Upper lobe of left lung (tissue), 6 donors: Measurements from ENCODE around the gene CALN1. TPM values are rescaled to one million over a fixed set of nuclear protein-coding genes. Genes with fewer than 3 reads are reported as not detected.

ENCODE experiments used
- ATAC-seq, 2 donors: fragments of 200-7000 bp; cut with Tn5 transposase; one replicate each; pipeline ENCODE4 v1.9.1; 2022; ENCODE audit warnings: mild to moderate bottlenecking in 2 of 2, moderate library complexity in 2 of 2; ENCODE audit not compliant: low FRiP score in 2 of 2
- DNase-seq, 2 donors: peaks; one replicate each; pipeline ENCODE4 v3.0.0-alpha.2; 2019 to 2020
- H3K27ac ChIP-seq, 4 donors: fragments of 200-600 bp; sonication (generic); one replicate each; pipeline ENCODE4 v1.5.1; 2016 to 2019
- H3K27me3 ChIP-seq, 4 donors: fragments of 200-600 bp; sonication (generic); one replicate each; pipeline ENCODE4 v1.5.1; 2017 to 2019
- H3K36me3 ChIP-seq, 4 donors: fragments of 200-600 bp; sonication (generic); one replicate each; pipeline ENCODE4 v1.5.1; 2016 to 2019
- H3K4me1 ChIP-seq, 4 donors: fragments of 200-600 bp; sonication (generic); one replicate each; pipeline ENCODE4 v1.5.1; 2018 to 2019
- H3K4me3 ChIP-seq, 4 donors: fragments of 200-600 bp; sonication (generic); one replicate each; pipeline ENCODE4 v1.5.1; 2017 to 2019; ENCODE audit warnings: mild to moderate bottlenecking in 2 of 4, moderate library complexity in 1 of 4
- H3K9me3 ChIP-seq, 4 donors: fragments of 200-600 bp; sonication (generic); one replicate each; pipeline ENCODE4 v1.5.1; 2018 to 2019
- EP300 ChIP-seq, 4 donors: sonication (generic); formaldehyde crosslinking; IDR thresholded peaks; one replicate each; pipeline ENCODE4 v1.5.1; 2017; ENCODE audit warnings: antibody characterized with exemption in 4 of 4, control low read depth in 2 of 4
- POLR2A ChIP-seq, 4 donors: fragments of 450-650 bp; IDR thresholded peaks; one replicate each; pipeline ENCODE4 v1.5.1; 2016 to 2017; ENCODE audit warnings: antibody characterized with exemption in 4 of 4, mild to moderate bottlenecking in 2 of 4
- POLR2AphosphoS5 ChIP-seq, 2 donors: sonication (generic); formaldehyde crosslinking; IDR thresholded peaks; one replicate each; pipeline ENCODE4 v1.5.1; 2017; ENCODE audit warnings: antibody characterized with exemption in 2 of 2
- WGBS, 2 donors: methylation state at CpG; one replicate each; pipeline ENCODE4 v1.1.5; 2017 to 2018; 5-methylcytosine and 5-hydroxymethylcytosine counted together
- total RNA-seq, 6 donors: library from RNA; depleted of rRNA in 4 of 6; stranded (reverse); fragments of >200 nt in 4 of 6; gene quantifications; one replicate each; pipeline versions ENCODE4 v1.1.0 to v1.2.1, GENCODE V29; 2016 to 2021
- TF ChIP-seq, protein P1 (sequence below), 6 experiments: fragments of 450-650 bp in 4 of 6; fragments of 200-600 bp in 2 of 6; sonication (generic) in 2 of 6; IDR thresholded peaks; one replicate each; pipeline ENCODE4 v1.5.1; 2016 to 2019; ENCODE audit warnings: antibody characterized with exemption in 6 of 6
- donor health status: DM: no; HTN: no; CAD: no; lungs with moderate emphysema.
- donor health status: DM: no; HTN: yes; CAD: no; lungs with severe emphysema.

CALN1 gene
- total RNA-seq, 6 donors from 2014 or later, result 0.24 to 0.46 TPM; not detected in 4

- no peaks in the 10 kb centered on the region for H3K4me1 ChIP-seq
- no peaks in the 10 kb centered on the region for H3K36me3 ChIP-seq
- ATAC-seq, result no peak
- TF ChIP-seq POLR2A (IDR thresholded peaks at IDR 0.05) (no peak), POLR2AphosphoS5 (IDR thresholded peaks at IDR 0.05) (no peak), EP300 (IDR thresholded peaks at IDR 0.05) (no peak)
- TF ChIP-seq, protein P1, sequence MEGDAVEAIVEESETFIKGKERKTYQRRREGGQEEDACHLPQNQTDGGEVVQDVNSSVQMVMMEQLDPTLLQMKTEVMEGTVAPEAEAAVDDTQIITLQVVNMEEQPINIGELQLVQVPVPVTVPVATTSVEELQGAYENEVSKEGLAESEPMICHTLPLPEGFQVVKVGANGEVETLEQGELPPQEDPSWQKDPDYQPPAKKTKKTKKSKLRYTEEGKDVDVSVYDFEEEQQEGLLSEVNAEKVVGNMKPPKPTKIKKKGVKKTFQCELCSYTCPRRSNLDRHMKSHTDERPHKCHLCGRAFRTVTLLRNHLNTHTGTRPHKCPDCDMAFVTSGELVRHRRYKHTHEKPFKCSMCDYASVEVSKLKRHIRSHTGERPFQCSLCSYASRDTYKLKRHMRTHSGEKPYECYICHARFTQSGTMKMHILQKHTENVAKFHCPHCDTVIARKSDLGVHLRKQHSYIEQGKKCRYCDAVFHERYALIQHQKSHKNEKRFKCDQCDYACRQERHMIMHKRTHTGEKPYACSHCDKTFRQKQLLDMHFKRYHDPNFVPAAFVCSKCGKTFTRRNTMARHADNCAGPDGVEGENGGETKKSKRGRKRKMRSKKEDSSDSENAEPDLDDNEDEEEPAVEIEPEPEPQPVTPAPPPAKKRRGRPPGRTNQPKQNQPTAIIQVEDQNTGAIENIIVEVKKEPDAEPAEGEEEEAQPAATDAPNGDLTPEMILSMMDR (IDR thresholded peaks at IDR 0.05), result no peak
- no peak overlapping the region for H3K27ac ChIP-seq
- H3K9me3 ChIP-seq, result no peaks in the 10 kb centered on the region
- no peaks in the 10 kb centered on the region for H3K27me3 ChIP-seq
- DNase-seq, result no peak
- WGBS, 2 donors, result 84 to 95% methylated on average over 8 of the region's 8 CpGs
- no peak overlapping the region for H3K4me3 ChIP-seq
Measured at GRCh38 chr7:71777278-71777677, 634.9 kb downstream of the CALN1 start.

- Histone ChIP-seq H3K4me3 (no peak overlapping the region), H3K4me1 (no peaks in the 10 kb centered on the region), H3K27ac (no peak overlapping the region), H3K27me3 (no peaks in the 10 kb centered on the region), H3K36me3 (no peaks in the 10 kb centered on the region), H3K9me3 (no peaks in the 10 kb centered on the region)
- TF ChIP-seq POLR2AphosphoS5 (IDR thresholded peaks at IDR 0.05) (no peak), POLR2A (IDR thresholded peaks at IDR 0.05) (no peak), EP300 (IDR thresholded peaks at IDR 0.05) (no peak)
- TF ChIP-seq, protein P1 (IDR thresholded peaks at IDR 0.05), result no peak
- DNase-seq (no peak), ATAC-seq (peak in 1 of 2 donors; percentile 22)
- WGBS, 2 donors, result 97 to 98% methylated on average over 4 to 9 of the region's 9 CpGs
Measured at GRCh38 chr7:71776726-71777125, 635.4 kb downstream of the CALN1 start.

DNA sequence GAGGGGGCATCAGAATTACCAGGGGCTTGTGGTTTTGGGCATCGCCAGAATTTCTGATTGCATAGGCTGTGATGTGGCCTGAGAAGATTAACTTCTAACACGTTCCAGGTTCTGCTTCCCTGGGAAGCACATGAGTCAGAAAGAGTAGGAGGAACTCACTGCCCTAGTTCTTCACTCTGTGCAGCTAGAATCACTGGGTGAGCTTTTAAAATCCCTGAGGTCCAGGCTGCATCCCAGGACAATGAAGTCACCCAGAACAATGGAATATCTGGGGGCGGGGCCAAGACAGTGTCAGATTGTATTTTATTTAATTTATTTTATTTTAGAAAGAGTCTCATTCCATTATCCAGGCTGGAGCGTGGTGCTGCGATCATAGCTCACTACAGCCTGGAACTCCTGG lies 636.5 kb downstream of the CALN1 start:
- TF ChIP-seq, protein P1 (IDR thresholded peaks at IDR 0.05), result no peak
- no peak for TF ChIP-seq EP300 (IDR thresholded peaks at IDR 0.05)
- WGBS, 2 donors, result 81 to 99% methylated on average over 5 of the region's 5 CpGs
- H3K4me1 ChIP-seq, result no peaks in the 10 kb centered on the region
- no peaks in the 10 kb centered on the region for H3K9me3 ChIP-seq
- no peak overlapping the region for H3K4me3 ChIP-seq
- H3K36me3 ChIP-seq, result no peaks in the 10 kb centered on the region
- ATAC-seq, result no peak
- H3K27me3 ChIP-seq, result no peaks in the 10 kb centered on the region
- H3K27ac ChIP-seq, result no peak overlapping the region
- DNase-seq, result no peak

DNA sequence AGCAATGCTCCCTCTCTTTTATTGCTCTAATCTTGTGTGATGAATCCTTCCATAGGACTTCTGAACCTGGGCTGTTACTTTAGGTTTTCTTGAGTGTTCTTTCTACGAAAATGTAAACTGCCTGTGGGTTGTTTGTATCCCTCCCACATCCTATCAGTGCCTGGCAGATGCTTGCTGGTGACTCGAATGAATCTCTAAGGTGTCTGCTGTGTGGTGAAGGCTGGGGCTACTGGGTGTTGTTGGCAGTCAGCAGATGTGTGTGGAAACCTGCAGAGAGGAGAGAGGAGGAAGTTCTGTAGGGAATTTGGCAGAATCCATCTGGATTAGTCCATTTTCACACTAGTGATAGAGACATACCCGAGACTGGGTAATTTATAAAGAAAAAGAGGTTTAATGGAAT lies 639.4 kb downstream of the CALN1 start:
- no peaks in the 10 kb centered on the region for H3K36me3 ChIP-seq
- TF ChIP-seq EP300 (IDR thresholded peaks at IDR 0.05) (no peak), POLR2AphosphoS5 (IDR thresholded peaks at IDR 0.05) (no peak), POLR2A (IDR thresholded peaks at IDR 0.05) (no peak)
- TF ChIP-seq, protein P1 (IDR thresholded peaks at IDR 0.05), result no peak
- WGBS, 2 donors, result 48 to 50% methylated on average over 3 of the region's 3 CpGs
- no peak for ATAC-seq
- H3K4me3 ChIP-seq, result no peak overlapping the region
- no peaks in the 10 kb centered on the region for H3K4me1 ChIP-seq
- DNase-seq, result no peak
- no peaks in the 10 kb centered on the region for H3K9me3 ChIP-seq
- no peak overlapping the region for H3K27ac ChIP-seq
- no peaks in the 10 kb centered on the region for H3K27me3 ChIP-seq

GRCh38 chr7:71770269-71770907 lies 641.8 kb downstream of the CALN1 start:
- H3K27me3 ChIP-seq, result no peaks in the 10 kb centered on the region
- ATAC-seq, result no peak
- H3K9me3 ChIP-seq, result no peaks in the 10 kb centered on the region
- no peaks in the 10 kb centered on the region for H3K4me1 ChIP-seq
- no peak for TF ChIP-seq POLR2AphosphoS5 (IDR thresholded peaks at IDR 0.05)
- TF ChIP-seq, protein P1 (IDR thresholded peaks at IDR 0.05), result no peak
- no peak for TF ChIP-seq POLR2A (IDR thresholded peaks at IDR 0.05)
- TF ChIP-seq EP300 (IDR thresholded peaks at IDR 0.05), result no peak
- WGBS, 2 donors, result 89 to 90% methylated on average over 10 to 11 of the region's 11 CpGs
- no peak overlapping the region for H3K27ac ChIP-seq
- H3K36me3 ChIP-seq, result no peaks in the 10 kb centered on the region
- no peak for DNase-seq
- H3K4me3 ChIP-seq, result no peak overlapping the region
